ENCODE results near the gene CD3D.
A peak's percentile ranks its signal among the peaks of the same experiment; 100 is the strongest.

Gene CD3D

GRCh38 chr11:118319337-118319707 lies 23.2 kb downstream of the CD3D start:
- H3K27me3 ChIP-seq (ENCODE audit: insufficient read depth, low read length, poor library complexity) = no peaks in the 10 kb centered on the region
- no peak overlapping the region for H2AFZ ChIP-seq (ENCODE audit: low read depth, low read length)
- no peak overlapping the region for H3K9ac ChIP-seq (ENCODE audit: low read depth, low read length)
- ATAC-seq (ENCODE audit: insufficient read depth, low read depth) (no peak), DNase-seq (no peak)
- H4K20me1 ChIP-seq (ENCODE audit: insufficient read depth, low read length) = no peaks in the 10 kb centered on the region
- H3K27ac ChIP-seq (ENCODE audit: low read length) = peak overlapping the region; percentile 96
- H3K36me3 ChIP-seq (ENCODE audit: insufficient read depth, low read length) = peaks cover 18% of the 10 kb centered on the region
- H3K4me1 ChIP-seq (ENCODE audit: insufficient read depth, low read length) = peaks cover 60% of the 10 kb centered on the region
- H3K9me3 ChIP-seq (ENCODE audit: insufficient read depth, low read length, severe bottlenecking) = no peaks in the 10 kb centered on the region
- peaks cover 9% of the 10 kb centered on the region for H3K79me2 ChIP-seq (ENCODE audit: insufficient read depth, low read length)
- no peak overlapping the region for H3K4me2 ChIP-seq (ENCODE audit: insufficient read depth, low read length)
- TF ChIP-seq, protein P1, sequence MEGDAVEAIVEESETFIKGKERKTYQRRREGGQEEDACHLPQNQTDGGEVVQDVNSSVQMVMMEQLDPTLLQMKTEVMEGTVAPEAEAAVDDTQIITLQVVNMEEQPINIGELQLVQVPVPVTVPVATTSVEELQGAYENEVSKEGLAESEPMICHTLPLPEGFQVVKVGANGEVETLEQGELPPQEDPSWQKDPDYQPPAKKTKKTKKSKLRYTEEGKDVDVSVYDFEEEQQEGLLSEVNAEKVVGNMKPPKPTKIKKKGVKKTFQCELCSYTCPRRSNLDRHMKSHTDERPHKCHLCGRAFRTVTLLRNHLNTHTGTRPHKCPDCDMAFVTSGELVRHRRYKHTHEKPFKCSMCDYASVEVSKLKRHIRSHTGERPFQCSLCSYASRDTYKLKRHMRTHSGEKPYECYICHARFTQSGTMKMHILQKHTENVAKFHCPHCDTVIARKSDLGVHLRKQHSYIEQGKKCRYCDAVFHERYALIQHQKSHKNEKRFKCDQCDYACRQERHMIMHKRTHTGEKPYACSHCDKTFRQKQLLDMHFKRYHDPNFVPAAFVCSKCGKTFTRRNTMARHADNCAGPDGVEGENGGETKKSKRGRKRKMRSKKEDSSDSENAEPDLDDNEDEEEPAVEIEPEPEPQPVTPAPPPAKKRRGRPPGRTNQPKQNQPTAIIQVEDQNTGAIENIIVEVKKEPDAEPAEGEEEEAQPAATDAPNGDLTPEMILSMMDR (IDR thresholded peaks at IDR 0.05; ENCODE audit: borderline replicate concordance, extremely low read depth, low read length, poor library complexity, severe bottlenecking) = no peak
- TF ChIP-seq EZH2 (IDR thresholded peaks at IDR 0.05; ENCODE audit: borderline replicate concordance, low read depth, low read length, severe bottlenecking) = no peak
- no peak overlapping the region for H3K4me3 ChIP-seq (ENCODE audit: low read depth in 1 of 2, low read length in 2 of 2)

- Histone ChIP-seq H3K27ac (ENCODE audit: low read length) (peak overlapping the region; percentile 96), H3K9ac (ENCODE audit: low read depth, low read length) (0 out of 2 replicates have a peak overlapping the region, but pooled peaks have one; percentile 2), H2AFZ (ENCODE audit: low read depth, low read length) (no peak overlapping the region), H3K27me3 (ENCODE audit: insufficient read depth, low read length, poor library complexity) (no peaks in the 10 kb centered on the region), H3K79me2 (ENCODE audit: insufficient read depth, low read length) (peaks cover 15% of the 10 kb centered on the region), H3K4me3 (ENCODE audit: low read depth in 1 of 2, low read length in 2 of 2) (no peak overlapping the region), H3K36me3 (ENCODE audit: insufficient read depth, low read length) (peaks cover 23% of the 10 kb centered on the region), H3K9me3 (ENCODE audit: insufficient read depth, low read length, severe bottlenecking) (no peaks in the 10 kb centered on the region), H3K4me1 (ENCODE audit: insufficient read depth, low read length) (peaks cover 65% of the 10 kb centered on the region), H3K4me2 (ENCODE audit: insufficient read depth, low read length) (no peak overlapping the region), H4K20me1 (ENCODE audit: insufficient read depth, low read length) (no peaks in the 10 kb centered on the region)
- ATAC-seq (ENCODE audit: insufficient read depth, low read depth) = 0 out of 3 replicates have a peak, but pooled peaks have one; percentile 2
- peak; percentile 68 for DNase-seq
- TF ChIP-seq EZH2 (IDR thresholded peaks at IDR 0.05; ENCODE audit: borderline replicate concordance, low read depth, low read length, severe bottlenecking) = no peak
- TF ChIP-seq, protein P1 (IDR thresholded peaks at IDR 0.05; ENCODE audit: borderline replicate concordance, extremely low read depth, low read length, poor library complexity, severe bottlenecking) = no peak
Observed at GRCh38 chr11:118318581-118319336, 23.7 kb downstream of the CD3D start.

DNA sequence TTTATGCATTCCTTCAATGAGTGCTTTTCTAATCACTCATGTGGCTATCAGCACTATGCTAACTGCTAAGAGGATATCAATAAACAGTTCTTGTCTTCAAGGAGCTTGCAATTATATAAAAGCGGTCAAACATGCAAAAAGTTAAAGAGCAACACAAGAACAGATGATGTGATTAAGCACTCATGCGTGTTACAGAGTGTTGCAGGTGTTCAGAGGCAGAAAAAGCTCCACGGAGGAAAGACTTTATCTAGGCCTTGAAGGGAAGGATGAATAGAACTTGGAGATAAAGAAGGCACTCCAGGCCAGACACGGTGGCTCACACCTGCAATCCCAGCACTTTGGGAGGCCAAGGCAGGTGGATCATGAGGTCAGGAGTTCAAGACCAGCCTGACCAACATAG lies 24.4 kb downstream of the CD3D start:
- H3K4me2 ChIP-seq (ENCODE audit: insufficient read depth, low read length) = no peak overlapping the region

More for the DNA sequence above, 24.4 kb downstream of the CD3D start:
- Histone ChIP-seq H3K9ac (ENCODE audit: low read depth, low read length) (no peak overlapping the region), H4K20me1 (ENCODE audit: insufficient read depth, low read length) (no peaks in the 10 kb centered on the region), H3K36me3 (ENCODE audit: insufficient read depth, low read length) (peaks cover 30% of the 10 kb centered on the region), H3K9me3 (ENCODE audit: insufficient read depth, low read length, severe bottlenecking) (no peaks in the 10 kb centered on the region), H3K4me1 (ENCODE audit: insufficient read depth, low read length) (peaks cover 72% of the 10 kb centered on the region), H3K27me3 (ENCODE audit: insufficient read depth, low read length, poor library complexity) (no peaks in the 10 kb centered on the region), H2AFZ (ENCODE audit: low read depth, low read length) (no peak overlapping the region), H3K27ac (ENCODE audit: low read length) (peak overlapping the region; percentile 96), H3K79me2 (ENCODE audit: insufficient read depth, low read length) (peaks cover 21% of the 10 kb centered on the region), H3K4me3 (ENCODE audit: low read depth in 1 of 2, low read length in 2 of 2) (no peak overlapping the region)
- DNase-seq (no peak), ATAC-seq (ENCODE audit: insufficient read depth, low read depth) (no peak)
- no peak for TF ChIP-seq EZH2 (IDR thresholded peaks at IDR 0.05; ENCODE audit: borderline replicate concordance, low read depth, low read length, severe bottlenecking)
- TF ChIP-seq, protein P1 (IDR thresholded peaks at IDR 0.05; ENCODE audit: borderline replicate concordance, extremely low read depth, low read length, poor library complexity, severe bottlenecking) = no peak
